ENCODE data around the gene CRYGN.
A peak's percentile ranks its signal among the peaks of the same experiment; 100 is the strongest.

The CRYGN gene

GRCh38 chr7:151444632-151445031 is 4.7 kb upstream of the CRYGN start:
- Histone ChIP-seq H3K9me3 (no peaks in the 10 kb centered on the region), H3K9ac (no peak overlapping the region), H3K36me3 (no peaks in the 10 kb centered on the region), H3K27me3 (peaks cover 10% of the 10 kb centered on the region), H4K20me1 (no peaks in the 10 kb centered on the region), H3K4me1 (peaks cover 37% of the 10 kb centered on the region), H3K27ac (no peak overlapping the region), H3K4me2 (no peak overlapping the region), H3K4me3 (no peak overlapping the region)
- no peak for TF ChIP-seq Cebpa-rat (IDR thresholded peaks at IDR 0.05)

- Histone ChIP-seq H3K9me3 (no peaks in the 10 kb centered on the region), H3K36me3 (no peaks in the 10 kb centered on the region), H4K20me1 (no peaks in the 10 kb centered on the region), H3K4me3 (no peak overlapping the region), H3K27ac (no peak overlapping the region), H3K27me3 (peaks cover 23% of the 10 kb centered on the region), H3K4me2 (0 out of 2 replicates have a peak overlapping the region, but pooled peaks have one; percentile 94), H3K9ac (no peak overlapping the region), H3K4me1 (peaks cover 37% of the 10 kb centered on the region)
- no peak for TF ChIP-seq Cebpa-rat (IDR thresholded peaks at IDR 0.05)
Measured at GRCh38 chr7:151442776-151443496, 3.0 kb upstream of the CRYGN start.

- Histone ChIP-seq H3K4me3 (no peak overlapping the region), H3K27ac (no peak overlapping the region), H3K36me3 (no peaks in the 10 kb centered on the region), H3K4me2 (peak overlapping the region; percentile 94), H3K9me3 (no peaks in the 10 kb centered on the region), H3K9ac (no peak overlapping the region), H3K27me3 (peaks cover 23% of the 10 kb centered on the region), H4K20me1 (no peaks in the 10 kb centered on the region), H3K4me1 (peaks cover 36% of the 10 kb centered on the region)
- TF ChIP-seq Cebpa-rat (IDR thresholded peaks at IDR 0.05): no peak
Measured at GRCh38 chr7:151440799-151441445, 981 bp upstream of the CRYGN start.

- Histone ChIP-seq H3K4me1 (peaks cover 36% of the 10 kb centered on the region), H3K9ac (no peak overlapping the region), H3K9me3 (no peaks in the 10 kb centered on the region), H4K20me1 (no peaks in the 10 kb centered on the region), H3K27ac (no peak overlapping the region), H3K4me2 (peak overlapping the region; percentile 94), H3K4me3 (peak overlapping the region; percentile 60; the same call in 1 of the 2 replicates), H3K27me3 (peaks cover 23% of the 10 kb centered on the region), H3K36me3 (no peaks in the 10 kb centered on the region)
- TF ChIP-seq Cebpa-rat (IDR thresholded peaks at IDR 0.05): no peak
Measured at GRCh38 chr7:151438864-151439601, 908 bp downstream of the CRYGN start.

GRCh38 chr7:151437866-151438516 is 1.9 kb downstream of the CRYGN start:
- Histone ChIP-seq H3K4me1 (peaks cover 44% of the 10 kb centered on the region), H3K27ac (no peak overlapping the region), H3K4me2 (no peak overlapping the region), H3K9ac (no peak overlapping the region), H3K36me3 (no peaks in the 10 kb centered on the region), H4K20me1 (no peaks in the 10 kb centered on the region), H3K27me3 (peaks cover 23% of the 10 kb centered on the region), H3K9me3 (no peaks in the 10 kb centered on the region), H3K4me3 (no peak overlapping the region)
- no peak for TF ChIP-seq Cebpa-rat (IDR thresholded peaks at IDR 0.05)

- H3K27me3 ChIP-seq: peaks cover 23% of the 10 kb centered on the region
- H3K9ac ChIP-seq: no peak overlapping the region
- no peaks in the 10 kb centered on the region for H3K9me3 ChIP-seq
- no peaks in the 10 kb centered on the region for H3K36me3 ChIP-seq
- no peaks in the 10 kb centered on the region for H4K20me1 ChIP-seq
- H3K4me1 ChIP-seq: peaks cover 47% of the 10 kb centered on the region
- H3K27ac ChIP-seq: no peak overlapping the region
- H3K4me3 ChIP-seq: no peak overlapping the region
- H3K4me2 ChIP-seq: no peak overlapping the region
- TF ChIP-seq Cebpa-rat (IDR thresholded peaks at IDR 0.05): no peak
Measured at GRCh38 chr7:151437159-151437553, 2.8 kb downstream of the CRYGN start.

- H3K4me1 ChIP-seq: peaks cover 42% of the 10 kb centered on the region
- no peak overlapping the region for H3K4me2 ChIP-seq
- no peak overlapping the region for H3K9ac ChIP-seq
- H3K27me3 ChIP-seq: peaks cover 23% of the 10 kb centered on the region
- no peak overlapping the region for H3K4me3 ChIP-seq
- H3K36me3 ChIP-seq: no peaks in the 10 kb centered on the region
- no peaks in the 10 kb centered on the region for H4K20me1 ChIP-seq
- no peak for TF ChIP-seq Cebpa-rat (IDR thresholded peaks at IDR 0.05)
- no peak overlapping the region for H3K27ac ChIP-seq
- no peaks in the 10 kb centered on the region for H3K9me3 ChIP-seq
Measured at GRCh38 chr7:151436446-151437158, 3.3 kb downstream of the CRYGN start.

- Histone ChIP-seq H3K27me3 (peaks cover 23% of the 10 kb centered on the region), H3K9me3 (no peaks in the 10 kb centered on the region), H3K4me1 (peaks cover 35% of the 10 kb centered on the region), H3K4me2 (no peak overlapping the region), H3K9ac (no peak overlapping the region), H3K36me3 (no peaks in the 10 kb centered on the region), H4K20me1 (no peaks in the 10 kb centered on the region), H3K27ac (no peak overlapping the region), H3K4me3 (no peak overlapping the region)
- no peak for TF ChIP-seq Cebpa-rat (IDR thresholded peaks at IDR 0.05)
Measured at GRCh38 chr7:151435971-151436370, 4.0 kb downstream of the CRYGN start.

Measured in BLaER1 (cell line).